ENCODE results near the gene BEST4. TPM values are rescaled to one million over a fixed set of nuclear protein-coding genes. Genes with fewer than 3 reads are reported as not detected.
"Not testable (repeated sequence)": the region's sequence is repeated elsewhere in the genome, so short reads cannot be mapped to it uniquely, and the experiment has no call there.

Gene BEST4
- polyA plus RNA-seq (ENCODE audit: insufficient read length in 3 of 3): 1 to 10 TPM; 1.1 to 1.3 (median 1.1) TPM
- long read RNA-seq, donor 1: 0 reads
- long read RNA-seq, donor 2: 0 reads
- long read RNA-seq, donor 3: 0 reads
- long read RNA-seq, donor 4: 0 reads
- long read RNA-seq, donor 5: 0 reads
- long read RNA-seq, donor 6: 0 reads
- long read RNA-seq, donor 7: 0 reads
- long read RNA-seq, donor 8: 0 reads
- long read RNA-seq, donor 9: 0 reads
- long read RNA-seq, donor 10: 0 reads
- long read RNA-seq, donor 11: 0 reads
- long read RNA-seq, donor 12: 0 reads
- long read RNA-seq, donor 13: 0 reads
- long read RNA-seq, donor 14: 0 reads
- long read RNA-seq, donor 15: 0 reads
- long read RNA-seq, donor 16: 0 reads

DNA sequence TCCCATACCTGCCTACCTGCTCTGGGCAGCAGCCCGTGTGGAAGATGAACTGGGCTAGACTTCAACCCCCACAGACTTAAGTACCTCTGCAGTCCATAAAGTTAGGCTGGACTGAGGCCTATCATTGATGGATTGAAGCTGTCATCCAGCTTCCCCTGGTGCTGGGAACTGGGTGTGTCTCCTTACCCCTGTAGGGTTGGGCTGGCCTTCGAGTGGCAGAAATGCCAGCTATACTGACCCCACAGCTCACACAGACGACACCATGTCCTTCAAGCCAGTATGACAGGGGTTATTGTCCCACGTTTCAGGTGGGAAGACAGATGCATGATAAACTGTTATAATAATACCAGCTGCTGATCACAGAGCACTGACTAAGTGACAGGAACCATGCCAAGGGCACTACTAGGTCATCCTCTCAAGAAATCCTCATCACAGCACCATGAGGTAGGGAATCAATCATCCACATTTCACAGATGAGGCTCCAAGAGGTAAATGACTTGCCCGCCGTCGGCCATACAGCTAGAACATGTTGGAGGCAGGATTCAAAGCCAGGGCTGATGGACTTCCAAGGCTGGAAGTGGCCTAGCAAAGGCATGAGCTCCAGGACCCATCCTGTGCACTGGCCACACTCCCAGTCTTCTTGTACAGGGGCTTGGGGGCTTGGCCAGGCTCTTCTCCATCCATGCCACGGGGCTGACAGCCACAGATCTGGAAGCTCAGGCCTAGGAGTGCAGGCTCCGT is at the start of gene BEST4:
BEST4 (minus strand) TSS at position 51 of the 741 bp plus-strand sequence. CDS start 465 bp downstream, outside the sequence.
- no peak for DNase-seq

DNA sequence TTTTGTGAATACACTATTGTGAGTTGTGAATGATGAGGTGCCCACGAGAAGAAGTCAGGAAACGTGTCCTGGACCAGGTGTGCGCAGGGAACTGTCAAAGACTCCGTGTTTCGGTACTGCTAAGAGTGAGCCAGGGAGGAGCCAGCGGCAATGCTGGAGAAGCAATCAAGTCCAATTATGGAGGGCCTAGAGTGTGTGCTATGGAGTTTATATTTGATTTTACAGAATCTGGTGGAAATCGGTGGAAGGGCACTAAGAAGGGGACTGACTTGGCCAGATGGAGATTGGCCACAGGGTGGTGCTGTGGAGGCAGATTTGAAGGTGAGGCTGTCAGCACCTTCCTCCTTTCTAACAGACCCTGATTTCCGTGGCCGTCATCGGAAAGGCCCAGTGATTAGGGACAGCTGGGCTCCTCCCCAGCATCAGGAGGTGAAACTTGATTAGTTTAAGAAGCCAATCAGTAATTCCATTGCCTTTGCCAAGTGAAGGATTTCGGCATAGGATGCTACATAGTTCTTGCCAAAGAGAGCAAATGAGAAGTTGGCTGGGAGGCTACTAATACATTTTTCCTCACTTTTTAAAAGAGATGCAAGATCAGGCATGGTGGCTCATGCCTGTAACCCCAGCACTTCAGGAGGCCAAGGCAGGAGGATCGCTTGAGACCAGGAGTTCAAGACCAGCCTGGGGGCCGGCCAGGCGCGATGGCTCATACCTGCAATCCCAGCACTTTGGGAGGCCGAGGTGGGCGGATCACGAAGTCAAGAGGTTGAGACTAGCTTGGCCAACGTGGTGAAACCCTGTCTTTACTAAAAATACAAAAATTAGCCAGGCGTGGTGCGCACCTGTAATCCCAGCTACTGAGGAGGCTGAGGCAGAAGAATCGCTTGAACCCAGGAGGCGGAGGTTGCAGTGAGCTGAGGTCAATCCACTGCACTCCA is 48.0 kb upstream of the BEST4 start:
- peak; percentile 74 for DNase-seq

DNA sequence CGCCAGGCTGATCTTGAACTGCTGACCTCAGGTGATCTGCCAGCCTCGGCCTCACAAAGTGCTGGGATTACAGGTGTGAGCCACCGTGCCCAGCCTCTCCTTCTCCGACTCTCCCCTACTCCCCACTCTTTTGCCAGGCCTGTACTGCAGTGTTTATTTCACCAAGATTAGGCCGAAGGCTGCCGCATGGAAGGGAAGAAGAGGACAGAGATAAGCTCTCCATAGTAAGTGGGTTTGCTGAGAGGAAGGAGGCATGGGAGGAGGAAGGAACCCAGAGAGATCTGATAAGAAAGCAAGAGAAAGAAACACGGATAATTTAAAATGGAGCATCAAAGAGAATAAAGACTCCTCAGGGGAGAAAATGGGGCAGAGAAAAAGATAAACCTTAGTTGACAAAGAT is 46.4 kb upstream of the BEST4 start:
- no peak for DNase-seq

DNA sequence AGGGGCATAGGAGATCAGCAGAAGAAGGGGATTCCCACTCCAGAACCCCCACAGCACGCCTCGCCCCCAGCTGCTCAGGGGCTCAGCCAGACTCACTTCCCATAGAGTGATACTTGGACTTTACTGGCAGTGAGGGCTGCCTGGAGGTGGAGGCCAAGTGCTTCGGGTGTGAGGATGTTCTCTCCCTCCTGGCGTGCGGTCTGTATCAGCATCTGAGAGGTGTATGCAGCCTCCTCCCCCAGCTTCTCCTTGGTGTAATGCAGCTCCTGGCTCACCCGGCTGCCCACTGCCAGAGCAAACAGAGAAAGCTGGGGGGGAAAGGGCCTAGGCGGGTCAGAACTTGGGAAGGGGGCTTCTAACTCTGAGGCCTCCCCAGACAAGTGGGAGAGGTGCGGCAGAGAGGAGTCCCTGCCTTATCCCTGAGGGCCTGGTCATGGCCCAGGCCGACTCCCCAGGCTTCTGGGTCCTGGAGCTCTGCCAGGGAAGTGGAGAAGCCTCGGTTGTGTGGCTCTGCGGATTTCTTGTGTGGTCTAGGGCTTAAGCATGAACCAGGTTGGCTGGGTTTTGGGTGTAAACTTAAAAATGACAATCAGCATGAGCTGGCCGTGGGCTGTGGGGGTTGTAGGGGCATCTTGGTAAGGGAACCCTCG is 44.2 kb upstream of the BEST4 start:
- no peak for DNase-seq

DNA sequence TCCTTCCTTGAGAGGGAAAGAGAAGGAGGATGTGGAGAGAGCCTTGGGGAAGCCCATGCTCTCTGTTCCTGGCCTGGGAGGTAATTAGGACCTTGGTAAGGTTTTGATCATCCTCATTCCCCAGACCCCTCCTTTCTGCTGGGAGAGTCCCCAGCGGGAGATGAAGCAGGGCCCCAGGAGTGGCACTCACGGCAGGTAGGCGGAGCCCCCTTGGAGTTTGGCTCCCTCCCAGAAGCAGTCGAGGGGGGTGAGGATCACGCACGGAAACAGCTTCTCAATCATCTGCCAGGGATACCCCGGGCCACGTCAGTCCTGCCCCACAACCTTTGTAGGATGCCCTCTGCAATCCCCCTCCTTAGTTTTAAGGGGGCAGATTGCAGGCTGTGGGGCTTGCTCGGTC is 43.5 kb upstream of the BEST4 start:
- no peak for DNase-seq

DNA sequence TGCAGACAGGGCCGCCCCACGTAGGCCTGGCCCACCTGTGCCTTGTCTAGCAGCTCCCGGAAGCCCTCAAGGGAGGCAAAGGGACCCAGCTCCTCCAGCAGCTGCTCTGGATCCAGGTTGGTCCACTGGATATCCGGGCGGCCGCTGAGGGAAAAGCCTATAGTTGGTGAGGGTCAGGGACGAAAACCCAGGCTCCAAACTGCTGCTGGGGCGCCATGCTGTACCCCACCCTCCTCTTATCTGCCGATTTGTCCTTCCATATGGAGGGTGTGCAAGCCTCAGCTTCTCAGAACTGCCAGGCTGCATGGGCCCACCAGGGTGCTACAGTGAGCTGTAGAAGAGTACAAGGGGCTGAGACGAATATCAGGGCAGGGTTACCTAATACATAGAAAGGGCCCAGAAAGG is 42.9 kb upstream of the BEST4 start:
- no peak for DNase-seq

DNA sequence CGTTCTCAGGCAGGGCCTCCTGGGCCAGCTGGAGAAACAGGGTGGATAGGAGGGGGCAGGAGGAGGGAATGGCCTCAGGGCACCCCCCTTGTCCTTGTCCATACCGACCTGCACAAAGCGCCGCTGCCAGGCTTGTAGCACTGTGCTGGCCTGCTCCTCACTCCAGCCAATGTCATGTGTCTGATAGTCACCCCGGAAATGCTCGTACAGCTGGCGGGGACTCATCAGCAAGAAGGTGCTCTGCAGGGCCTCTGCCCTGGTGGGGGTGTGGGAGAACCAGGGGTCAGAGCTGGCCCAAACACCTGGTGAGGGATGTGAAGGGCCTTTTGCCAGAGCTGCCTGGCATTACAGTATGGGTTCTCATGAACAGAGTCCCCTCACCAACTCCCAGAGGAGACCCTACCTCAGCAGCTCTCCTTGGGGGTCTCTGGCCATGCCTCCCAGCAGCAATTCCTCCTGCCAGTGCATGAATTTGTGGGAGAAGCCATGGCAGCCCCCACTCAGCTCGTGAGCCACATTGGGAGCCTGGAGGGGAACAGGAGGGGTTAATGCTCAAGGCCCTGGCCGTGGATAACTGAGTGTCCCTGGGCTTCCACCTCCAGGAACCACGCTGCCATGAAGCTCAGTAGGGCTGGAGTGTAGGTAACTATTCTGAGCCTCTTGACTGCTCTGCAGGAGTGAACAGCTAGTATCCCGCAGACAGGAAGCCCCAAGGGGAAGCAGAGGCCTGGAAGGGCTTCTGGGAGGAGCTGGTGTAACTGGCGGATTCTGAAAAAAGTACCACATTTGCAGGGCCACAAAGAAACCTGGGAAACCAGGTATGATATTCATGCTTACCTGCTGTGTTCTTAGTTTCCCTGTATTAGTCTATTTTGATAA is 41.8 kb upstream of the BEST4 start:
- DNase-seq: no peak

DNA sequence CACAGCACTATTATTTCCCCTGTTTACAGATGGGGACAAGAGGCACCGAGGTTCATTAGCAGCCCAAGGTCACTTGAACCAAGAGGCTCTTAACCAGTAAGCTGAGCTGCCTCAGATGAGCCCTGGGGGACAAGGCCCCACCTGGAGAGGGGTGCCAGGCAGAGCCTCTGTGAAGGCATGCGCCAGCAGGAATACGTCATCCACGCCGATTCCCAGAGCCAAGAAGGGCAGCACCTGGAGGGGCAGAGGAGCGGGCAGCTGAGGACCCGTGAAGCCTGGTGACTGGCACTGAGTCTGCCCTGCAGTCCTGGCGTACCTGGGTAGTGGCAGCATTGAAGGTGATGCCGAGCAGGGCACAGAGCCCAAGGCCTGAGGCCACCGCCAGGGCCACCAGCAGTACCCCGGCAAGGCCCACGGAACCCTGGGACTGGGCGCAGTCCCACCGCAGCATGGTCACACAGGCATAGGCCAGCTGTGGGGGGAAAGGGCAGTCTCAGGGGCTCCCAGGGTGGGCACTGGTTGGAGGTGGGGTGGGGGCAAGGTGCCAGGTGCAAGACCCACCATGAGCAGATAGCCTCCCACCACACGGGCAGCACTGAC is 41.0 kb upstream of the BEST4 start:
- no peak for DNase-seq

DNA sequence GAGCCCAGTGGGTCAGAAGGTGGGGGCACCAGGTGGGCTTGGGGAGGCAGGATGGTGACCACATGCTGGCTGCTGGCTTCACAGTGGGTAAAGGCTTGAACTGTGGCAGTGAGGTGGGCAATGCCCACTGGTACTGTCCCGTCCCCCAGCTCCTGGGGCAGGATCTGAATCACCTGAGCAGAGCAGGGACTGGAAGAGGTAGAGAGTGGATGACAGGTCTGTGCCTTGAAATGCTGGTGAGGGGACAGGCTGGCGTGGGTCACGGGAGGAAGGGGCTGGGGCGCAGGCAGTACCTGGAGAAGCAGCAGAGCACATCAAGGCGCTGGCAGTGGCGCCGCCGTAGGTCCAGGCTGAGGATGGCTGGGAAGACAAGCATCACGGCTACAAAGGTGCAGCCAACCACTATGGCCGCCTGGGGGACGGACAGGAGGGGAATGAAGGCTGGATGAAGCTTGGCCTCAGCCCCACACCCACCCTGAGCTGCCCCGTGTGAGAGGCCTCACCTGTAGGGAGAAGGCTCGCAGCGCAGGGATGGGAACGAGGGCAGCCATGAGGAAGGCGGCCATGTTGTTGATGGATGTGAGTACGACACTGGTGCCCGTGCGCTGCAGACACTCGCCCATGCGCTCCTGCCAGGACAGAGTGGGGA is 40.2 kb upstream of the BEST4 start:
- no peak for DNase-seq

DNA sequence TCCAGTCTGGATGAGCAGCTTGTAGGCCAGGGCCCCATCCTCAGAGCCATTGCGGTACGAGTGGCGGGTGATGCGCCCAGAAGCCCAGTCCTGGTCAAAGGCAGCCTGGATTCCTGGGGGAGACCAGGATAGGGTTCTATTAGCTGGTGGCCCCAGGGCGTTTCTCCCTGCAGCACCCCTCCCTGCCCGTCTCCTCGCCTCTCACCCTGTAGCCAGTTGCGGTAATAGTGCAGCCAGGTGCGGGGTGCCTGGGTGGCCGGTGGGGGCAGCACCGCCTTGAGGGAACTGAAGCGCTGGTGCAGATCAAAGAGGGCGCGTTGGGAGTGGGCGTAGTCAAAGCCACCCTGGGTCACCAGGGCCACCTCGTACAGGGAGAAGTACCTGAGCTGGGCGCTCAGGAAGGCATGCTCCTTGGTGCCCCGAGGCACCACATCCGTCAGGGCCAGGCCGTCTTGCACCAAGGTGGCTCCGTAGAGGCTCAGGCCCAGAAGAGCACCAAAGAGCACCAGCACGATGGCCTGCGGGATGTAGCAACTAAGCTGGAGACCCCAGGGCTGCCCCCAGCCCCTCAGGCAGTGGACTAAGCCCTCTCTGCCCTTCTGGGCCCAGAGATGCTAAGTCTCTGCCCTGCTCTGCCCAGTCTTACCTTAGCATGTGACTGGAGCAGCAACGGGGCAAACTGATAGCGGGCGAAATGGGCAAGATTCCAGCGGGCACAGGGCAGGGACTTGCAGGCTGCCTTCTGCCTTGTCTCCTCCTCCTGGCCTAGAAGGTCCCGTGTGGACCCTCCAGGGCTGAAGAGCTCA is 39.4 kb upstream of the BEST4 start:
- no peak for DNase-seq

DNA sequence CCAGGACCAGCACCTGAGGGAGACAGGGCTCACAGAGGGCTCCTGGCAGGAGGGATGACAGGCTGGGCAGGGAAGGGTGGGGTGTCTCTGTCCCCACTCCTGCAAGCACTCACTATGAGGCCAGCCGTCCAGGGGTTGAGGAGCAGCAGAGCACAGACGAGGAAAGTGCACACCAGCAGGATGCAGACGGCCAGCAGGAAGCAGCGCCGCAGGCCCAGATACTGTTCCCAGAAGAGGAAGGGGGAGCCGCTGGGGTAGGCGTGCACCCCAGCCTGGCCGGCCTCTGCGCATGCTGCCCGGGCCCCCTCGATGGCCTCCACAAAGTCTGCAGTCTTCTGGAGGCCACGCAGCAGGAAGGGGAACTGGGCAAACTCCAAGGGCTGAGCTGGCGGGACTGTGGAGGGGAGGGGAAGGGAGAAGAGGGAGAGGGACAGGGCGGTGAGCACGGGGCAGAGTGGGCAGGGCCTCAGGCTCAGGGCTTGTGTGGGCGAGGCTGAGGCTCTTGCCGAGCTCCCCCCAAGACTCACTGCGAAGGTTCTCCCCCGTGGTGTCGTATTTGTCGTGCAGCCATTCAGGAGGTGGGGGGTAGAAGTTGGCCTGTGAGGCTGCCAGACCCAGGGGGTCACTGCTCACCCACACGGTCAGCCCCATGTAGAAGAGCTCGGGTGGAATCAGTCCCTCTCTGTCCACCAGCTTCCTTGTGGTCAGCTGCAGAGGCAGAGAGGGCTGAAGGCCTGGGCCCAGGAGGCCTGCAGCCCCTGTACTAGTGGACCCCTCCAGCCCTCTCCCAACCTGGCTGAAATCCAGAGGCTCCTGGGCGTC is 38.6 kb upstream of the BEST4 start:
- DNase-seq: no peak

DNA sequence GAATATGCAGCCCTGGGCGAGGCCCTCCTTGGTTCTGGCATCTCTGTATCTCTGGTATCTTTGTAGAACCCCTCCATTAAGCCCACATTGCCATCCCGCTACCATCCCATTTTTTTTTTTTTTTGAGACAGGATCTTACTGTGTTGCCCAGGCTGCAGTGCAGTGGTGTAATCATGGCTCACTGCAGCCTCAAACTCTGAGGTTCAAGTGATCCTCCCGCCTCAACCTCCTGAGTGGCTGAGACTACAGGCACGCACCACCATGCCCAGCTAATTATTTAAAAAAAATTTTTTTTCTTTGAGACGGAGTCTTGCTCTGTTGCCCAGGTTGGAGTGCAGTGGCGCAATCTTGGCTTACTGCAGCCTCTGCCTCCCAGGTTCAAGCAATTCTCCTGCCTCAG is 36.4 kb upstream of the BEST4 start:
- not testable (repeated sequence) for DNase-seq

DNA sequence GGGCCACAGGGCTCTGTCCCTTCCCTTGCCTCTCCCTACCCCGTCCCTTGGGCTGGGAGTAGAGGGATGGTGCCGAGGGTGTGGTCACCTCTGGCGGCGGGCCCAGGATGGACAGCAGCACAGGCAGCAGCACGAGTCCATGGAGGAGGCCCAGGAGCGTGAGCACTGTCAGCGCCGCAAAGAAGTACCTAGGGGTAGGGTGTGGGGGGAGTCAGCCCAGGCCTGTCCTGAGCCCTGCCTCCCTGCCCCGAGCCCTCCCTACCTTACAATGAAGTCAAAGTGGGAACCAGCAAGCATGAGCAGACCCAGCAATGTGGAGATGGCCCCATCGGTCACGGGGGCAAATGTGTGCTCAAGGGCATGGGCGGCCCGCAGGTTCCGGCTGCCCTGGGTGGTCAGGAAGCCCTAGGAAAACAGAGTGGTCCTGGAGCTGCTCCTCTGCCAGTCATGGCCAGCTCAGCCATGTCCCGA is 35.0 kb upstream of the BEST4 start:
- DNase-seq: no peak

DNA sequence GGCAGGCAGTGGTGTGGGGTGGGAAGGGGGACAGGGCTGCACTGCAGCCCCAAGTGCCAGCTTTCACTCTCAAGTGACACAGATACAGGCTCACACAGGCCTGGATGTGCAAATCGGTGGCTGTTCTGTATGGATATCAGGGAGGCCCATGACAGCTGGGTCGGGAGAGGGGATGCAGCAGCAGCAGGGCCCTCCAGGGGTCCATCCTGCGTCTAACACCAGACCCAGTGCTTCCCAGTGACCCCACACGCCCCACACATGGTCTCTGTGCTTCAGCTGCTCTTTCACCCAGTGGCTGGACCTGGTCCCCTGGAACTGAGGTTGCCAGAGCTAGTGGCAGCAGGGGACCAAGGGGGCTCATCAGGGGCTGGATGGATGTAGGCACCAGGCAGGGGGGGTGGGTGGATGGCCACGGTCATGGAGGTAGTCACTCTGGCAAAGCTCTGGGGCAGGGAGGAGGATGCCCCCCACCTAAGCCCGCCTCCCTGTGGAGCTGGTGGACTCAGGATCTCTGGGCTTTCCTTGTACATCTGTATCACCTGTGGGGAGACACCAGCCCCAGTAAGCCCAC is 34.2 kb upstream of the BEST4 start:
- DNase-seq: no peak

DNA sequence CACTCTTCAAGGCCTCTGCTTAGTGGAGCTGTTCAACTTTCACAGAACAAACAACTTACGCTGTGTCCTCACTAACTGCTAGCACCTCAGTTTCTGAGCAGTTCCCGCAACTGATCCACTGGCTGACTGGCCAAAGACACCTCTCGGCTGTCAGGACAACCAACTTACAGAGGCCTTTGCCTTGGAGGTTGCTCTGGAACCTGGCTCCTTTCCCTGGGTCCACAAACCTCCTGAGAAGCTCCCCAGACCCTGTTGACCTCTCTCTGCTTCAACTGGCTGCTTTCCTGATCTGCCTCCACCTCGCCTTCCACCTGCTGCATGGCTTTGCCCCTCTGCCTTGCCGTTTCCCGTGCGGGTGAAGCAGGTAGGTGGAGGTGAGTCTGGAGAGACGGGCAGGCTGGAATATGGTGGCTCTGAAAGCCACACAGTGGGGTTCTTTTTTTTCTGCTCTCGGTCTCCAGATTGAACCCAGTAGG is 33.3 kb upstream of the BEST4 start:
- DNase-seq: no peak

DNA sequence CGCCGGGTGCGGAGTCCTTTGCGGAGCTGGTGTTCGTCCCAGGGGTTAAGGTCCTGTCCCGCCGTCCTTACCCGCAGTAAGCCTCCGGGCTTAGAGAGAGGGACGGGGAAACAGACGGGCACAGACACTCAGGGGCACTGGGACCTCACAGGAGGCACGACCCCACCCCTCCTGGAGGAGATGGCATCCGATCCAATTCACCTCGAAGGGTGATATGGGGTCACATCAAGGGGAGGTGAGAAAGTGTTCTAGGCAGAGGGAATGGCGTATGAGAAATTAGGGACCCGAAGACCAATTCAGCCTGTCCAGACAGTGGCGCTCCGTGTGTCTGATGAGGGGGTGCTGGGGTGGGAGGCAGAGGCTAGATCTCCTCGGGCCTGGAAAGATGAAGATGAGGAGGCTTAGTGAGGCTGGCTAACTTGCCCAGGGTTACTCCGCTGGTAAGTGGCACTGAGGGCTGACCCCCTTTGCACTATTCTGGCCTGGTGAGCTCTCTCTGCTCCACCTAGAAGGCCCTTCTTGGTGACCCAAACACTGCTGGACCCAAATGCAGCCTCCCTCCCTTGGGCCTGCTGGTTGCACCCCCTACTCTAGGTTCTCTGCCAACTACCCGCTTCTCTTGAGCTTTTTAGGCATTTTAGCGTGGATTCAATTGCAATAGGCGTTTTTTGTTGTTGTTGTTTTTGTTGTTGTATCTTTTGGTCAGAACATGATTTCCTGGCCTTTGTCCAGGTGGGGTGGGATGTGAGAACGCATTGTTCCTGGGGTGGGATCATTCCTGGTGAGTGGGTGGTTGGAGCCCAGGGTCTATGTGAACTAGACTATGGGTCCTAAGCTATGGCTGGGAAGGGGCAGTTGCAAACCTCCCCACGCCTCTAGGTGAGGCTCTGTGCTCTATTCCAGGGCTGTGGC is 32.6 kb upstream of the BEST4 start:
- no peak for DNase-seq
